ENCODE data around the gene AIF1.
"Not testable (repeated sequence)": the region's sequence is repeated elsewhere in the genome, so short reads cannot be mapped to it uniquely, and the experiment has no call there.

The AIF1 gene

DNA sequence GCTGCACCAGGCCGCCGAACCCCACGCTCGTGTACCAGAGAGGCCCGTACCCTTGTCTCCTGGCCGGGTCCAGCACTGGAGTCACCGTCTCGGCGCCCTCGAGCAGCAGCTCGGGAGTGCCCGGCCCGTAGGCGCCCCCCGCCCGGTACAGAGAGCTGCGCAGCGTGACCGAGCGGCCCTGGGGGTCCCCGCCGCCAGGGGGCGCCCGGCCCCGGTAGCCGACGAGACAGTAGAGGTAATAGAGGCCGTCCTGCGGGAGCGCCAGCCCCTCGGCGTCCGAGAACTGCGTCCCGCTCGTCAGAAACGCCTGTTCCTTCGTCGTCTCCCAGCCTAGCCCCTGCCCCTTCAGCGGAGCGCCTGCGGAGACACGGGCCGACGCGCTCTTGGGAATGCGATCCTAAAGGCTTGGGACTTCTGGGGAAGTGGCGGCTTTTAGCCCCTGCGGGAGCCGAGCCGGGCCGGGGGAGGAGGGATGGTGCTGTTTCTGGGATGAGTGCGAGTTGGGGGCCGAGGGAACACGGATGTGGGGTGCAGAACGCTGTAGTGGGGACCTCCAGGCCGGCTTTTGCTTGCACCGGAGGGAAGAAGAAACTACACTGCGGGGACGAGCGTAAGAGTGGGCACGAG is 34.1 kb upstream of the AIF1 start:
- DNase-seq (ENCODE audit: low read depth): peak; percentile 85

- DNase-seq (ENCODE audit: low read depth): no peak
Observed at GRCh38 chr6:31581434-31582229, 33.4 kb upstream of the AIF1 start.

DNA sequence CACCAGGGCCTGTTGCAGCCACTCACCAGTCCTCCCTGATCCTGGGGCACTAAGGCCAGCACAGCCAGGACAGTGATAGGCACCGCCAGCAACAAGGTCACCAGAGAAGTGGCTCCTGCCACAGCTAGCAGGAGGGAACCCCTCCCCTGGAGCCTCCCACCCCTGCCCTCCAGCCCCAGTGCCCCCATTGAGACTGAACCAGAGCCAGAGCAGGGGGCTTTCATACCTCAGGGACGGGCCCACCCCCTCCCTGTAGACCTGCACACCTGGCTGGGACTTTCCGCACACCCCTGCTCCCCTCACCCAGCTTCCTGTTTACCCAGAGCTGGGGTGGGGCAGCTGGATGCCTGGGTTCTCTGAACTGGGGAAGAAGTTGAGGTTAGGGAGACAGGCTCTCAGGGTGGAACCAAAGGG is 32.8 kb upstream of the AIF1 start, which contains the start of gene LTB:
LTB (minus strand) TSS at position 195 of the 414 bp plus-strand sequence; CDS start at position 188, 7 bp downstream.
- DNase-seq (ENCODE audit: low read depth): peak; percentile 72

DNA sequence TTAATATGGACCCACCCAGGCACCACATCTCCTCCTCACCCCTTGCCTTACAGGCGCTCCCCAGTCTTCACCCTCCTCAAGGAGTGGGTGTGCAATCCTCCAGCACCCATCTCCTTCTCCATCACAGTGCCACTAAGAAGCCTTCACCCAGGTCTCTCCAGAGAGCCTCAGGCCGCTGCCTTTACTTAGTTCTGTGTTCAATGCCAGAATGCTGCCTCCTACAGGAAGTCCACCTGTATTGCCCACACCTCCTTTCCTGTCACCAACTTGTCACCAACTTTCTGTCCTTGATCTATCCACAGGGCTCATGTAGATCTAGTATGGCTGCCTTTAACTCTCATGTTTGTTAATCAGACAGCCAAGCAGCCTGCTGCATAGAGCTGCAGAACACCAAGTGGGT is 29.5 kb upstream of the AIF1 start:
- DNase-seq (ENCODE audit: low read depth): no peak

- DNase-seq (ENCODE audit: low read depth): no peak
Observed at GRCh38 chr6:31586008-31586407, 29.0 kb upstream of the AIF1 start, which contains the start of gene LST1. Gene LST1, plus strand, starts transcription at chr6:31586277. Its CDS starts 1,023 bp downstream, at chr6:31587300.

GRCh38 chr6:31586599-31587281 is 28.3 kb upstream of the AIF1 start:
- DNase-seq (ENCODE audit: low read depth): no peak

DNA sequence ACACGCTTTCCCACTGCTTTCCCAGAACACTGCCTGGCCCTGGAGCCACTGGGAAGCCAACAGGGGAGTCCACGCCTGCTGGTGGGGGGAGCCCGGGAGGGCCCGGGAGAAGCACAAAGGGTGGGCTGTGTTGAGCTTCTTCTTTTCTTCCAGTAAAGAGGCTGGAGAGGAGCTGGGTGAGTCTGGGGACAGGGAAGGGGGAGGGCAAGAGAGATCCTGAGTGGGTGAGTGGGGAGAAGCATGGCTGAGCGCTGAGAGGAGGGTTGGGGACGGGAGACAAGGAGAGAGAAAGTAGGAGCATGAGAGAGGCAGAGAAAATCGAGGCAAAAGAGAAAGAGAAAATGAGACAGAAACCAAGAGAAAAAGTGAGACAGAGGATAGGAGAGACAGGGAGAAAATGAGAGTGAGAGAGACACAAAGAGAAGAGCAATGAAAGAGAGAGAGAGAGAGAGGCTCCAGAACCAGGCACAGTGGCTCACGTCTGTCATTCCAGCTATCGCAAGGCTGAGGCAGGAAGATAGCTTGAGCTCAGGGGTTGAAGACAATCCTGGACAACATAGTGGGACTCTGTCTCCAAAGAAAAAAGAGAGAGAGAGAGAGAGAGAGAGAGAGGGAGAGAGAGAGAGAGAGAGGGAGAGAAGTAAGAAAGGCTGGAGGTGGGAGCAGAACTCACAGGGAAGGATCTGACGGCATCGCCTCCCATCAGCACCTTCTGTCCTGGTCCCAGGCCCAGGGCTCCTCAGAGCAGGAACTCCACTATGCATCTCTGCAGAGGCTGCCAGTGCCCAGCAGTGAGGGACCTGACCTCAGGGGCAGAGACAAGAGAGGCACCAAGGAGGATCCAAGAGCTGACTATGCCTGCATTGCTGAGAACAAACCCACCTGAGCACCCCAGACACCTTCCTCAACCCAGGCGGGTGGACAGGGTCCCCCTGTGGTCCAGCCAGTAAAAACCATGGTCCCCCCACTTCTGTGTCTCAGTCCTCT is 26.9 kb upstream of the AIF1 start:
- DNase-seq (ENCODE audit: low read depth): no peak

GRCh38 chr6:31588871-31589650 is 26.0 kb upstream of the AIF1 start:
- no peak for DNase-seq (ENCODE audit: low read depth)

DNA sequence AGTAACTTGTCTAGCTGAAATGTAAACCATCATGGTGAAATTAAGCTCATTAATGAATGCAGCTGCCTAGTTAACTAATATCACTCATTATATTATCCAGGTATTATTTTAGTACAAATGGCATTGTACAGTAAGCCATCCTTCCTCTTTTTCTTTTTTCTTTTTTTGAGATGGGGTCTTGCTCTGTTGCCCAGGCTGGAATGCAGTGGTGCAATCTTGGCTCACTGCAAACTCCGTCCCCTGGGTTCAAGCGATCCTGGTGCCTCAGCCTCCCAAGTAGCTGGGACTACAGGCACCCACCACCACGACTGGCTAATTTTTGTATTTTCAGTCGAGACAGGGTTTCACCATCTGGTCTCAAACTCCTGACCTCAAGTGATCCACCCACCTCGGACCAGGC is 24.3 kb upstream of the AIF1 start:
- not testable (repeated sequence) for DNase-seq (ENCODE audit: low read depth)

- DNase-seq (ENCODE audit: low read depth): no peak
Observed at GRCh38 chr6:31592396-31592771, 22.6 kb upstream of the AIF1 start.

- no peak for DNase-seq (ENCODE audit: low read depth)
Observed at GRCh38 chr6:31597006-31597405, 18.0 kb upstream of the AIF1 start.

GRCh38 chr6:31607317-31607716 is 7.7 kb upstream of the AIF1 start:
- no peak for DNase-seq (ENCODE audit: low read depth)

DNA sequence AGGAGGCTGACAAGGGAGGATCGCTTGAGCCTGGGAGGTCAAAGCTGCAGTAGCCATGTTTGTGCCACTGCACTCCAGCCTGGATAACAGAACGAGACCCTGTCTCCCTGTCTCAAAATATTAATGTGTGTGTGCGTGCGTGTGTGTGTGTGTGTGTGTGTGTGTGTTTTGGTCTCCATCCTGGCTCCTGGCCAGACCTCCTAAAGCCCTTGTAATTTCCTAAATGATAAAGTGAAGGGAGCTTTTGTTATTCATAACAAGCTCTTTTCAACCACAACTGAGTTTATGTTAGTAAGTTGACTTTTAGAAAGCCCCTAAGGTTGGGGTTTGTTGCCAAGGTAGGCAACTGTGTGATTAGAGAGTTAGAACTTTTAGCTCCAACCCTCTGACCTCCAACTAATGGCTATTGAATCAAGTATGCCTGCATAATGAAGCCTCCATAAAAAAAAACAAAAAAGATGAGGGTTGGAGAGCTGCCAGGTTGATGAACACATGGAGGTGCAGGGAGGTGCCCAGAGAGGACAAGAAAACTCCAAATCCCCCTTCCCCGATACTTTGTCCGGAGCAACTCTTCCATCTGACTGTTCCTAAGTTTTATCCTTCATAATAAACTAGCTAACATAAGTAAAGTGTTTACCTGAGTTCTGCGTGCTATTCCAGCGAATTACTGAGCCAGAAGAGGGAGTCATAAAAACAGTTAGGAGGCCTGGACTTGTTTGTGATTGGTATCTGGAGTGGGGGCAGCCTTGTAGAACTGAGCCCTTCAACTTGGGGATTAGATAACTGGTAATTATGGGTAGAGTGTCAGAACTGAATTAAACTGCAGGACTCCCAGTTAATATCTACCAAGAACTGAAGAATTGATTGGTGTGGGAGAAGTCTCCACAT is 5.3 kb upstream of the AIF1 start:
- DNase-seq (ENCODE audit: low read depth): no peak

- DNase-seq (ENCODE audit: low read depth): no peak
Observed at GRCh38 chr6:31610968-31611367, 4.1 kb upstream of the AIF1 start.

- no peak for DNase-seq (ENCODE audit: low read depth)
Observed at GRCh38 chr6:31614075-31614619, 887 bp upstream of the AIF1 start.

DNA sequence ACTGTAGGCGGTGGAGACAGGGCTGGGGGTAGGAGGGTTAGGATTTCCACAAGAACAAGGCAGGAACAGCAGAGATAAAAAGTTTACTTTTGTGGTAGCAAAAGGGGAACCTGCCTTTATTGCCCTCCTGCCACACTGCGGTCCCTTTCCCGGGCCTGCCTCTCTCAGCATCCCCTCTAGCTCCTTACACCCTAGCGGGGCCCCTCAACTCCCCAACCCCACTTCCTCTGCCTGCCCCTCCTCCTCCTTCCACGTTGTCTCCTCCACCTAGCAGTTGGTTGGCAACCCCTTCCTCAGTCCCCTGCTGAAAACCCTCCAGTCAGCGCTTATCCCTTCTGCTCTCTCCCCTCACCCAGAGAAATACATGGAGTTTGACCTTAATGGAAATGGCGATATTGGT is 714 bp downstream of the AIF1 start:
- DNase-seq (ENCODE audit: low read depth): no peak

DNA sequence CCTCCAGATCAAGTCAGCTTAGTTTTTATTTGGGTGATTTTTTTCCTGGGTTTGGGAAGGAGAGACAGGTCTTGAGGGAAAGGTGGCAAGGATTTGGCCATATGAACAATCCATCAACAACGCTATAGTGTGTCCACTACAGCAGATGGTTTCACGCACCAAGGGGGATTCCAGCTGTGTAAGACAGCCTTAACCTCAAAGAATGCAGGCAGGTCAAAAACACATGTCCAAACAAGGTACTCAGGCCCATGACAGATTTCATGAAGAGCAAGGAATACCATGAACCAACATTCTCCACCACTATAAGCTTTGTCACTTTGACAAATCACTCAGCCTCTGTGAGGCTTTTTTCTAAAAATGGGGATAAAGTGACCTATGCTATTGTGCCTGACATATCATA is 2.0 kb downstream of the AIF1 start:
- DNase-seq (ENCODE audit: low read depth): no peak

- peak; percentile 96 for DNase-seq (ENCODE audit: low read depth)
Observed at GRCh38 chr6:31619805-31620585, 5.0 kb downstream of the AIF1 start.
